ENCODE data around the gene VEPH1. TPM values are rescaled to one million over a fixed set of nuclear protein-coding genes. Genes with fewer than 3 reads are reported as not detected.

The VEPH1 gene
- total RNA-seq, 2 donors from 2014 or later: 11.8 to 17.1 TPM

GRCh38 chr3:157544501-157545130 is 41.4 kb upstream of the VEPH1 start:
- no peak for DNase-seq
- Histone ChIP-seq H3K36me3 (ENCODE audit: control insufficient read depth, insufficient read depth, low read length) (no peaks in the 10 kb centered on the region), H3K27me3 (ENCODE audit: control insufficient read depth, insufficient read depth, low read length, poor library complexity, severe bottlenecking) (no peaks in the 10 kb centered on the region), H3K9ac (ENCODE audit: extremely low read depth, low read length, poor library complexity, severe bottlenecking) (no peak overlapping the region), H3K27ac (ENCODE audit: low read depth, low read length) (no peak overlapping the region), H3K9me3 (ENCODE audit: control insufficient read depth, low read length) (peaks cover 12% of the 10 kb centered on the region), H3K4me3 (ENCODE audit: low read length) (no peak overlapping the region), H3K4me1 (ENCODE audit: control insufficient read depth, insufficient read depth, low read length) (no peaks in the 10 kb centered on the region)
- Mint-ChIP-seq H3K36me3 (ENCODE audit: low read depth) (no peaks in the 10 kb centered on the region), H3K4me3 (no peak overlapping the region), H3K27ac (no peak overlapping the region), H3K9me3 (peaks cover 12% of the 10 kb centered on the region), H3K4me1 (no peaks in the 10 kb centered on the region), H3K27me3 (ENCODE audit: insufficient read depth) (peaks cover 24% of the 10 kb centered on the region)
- no peak for TF ChIP-seq CTCF (conservative IDR thresholded peaks at IDR 0.05)
- 91% methylated on average over 2 to 4 of the region's 4 CpGs for WGBS, 2 experiments (ENCODE audit: insufficient coverage in 1 of 2, insufficient read length in 1 of 2)

- TF ChIP-seq CTCF (conservative IDR thresholded peaks at IDR 0.05): no peak
- Histone ChIP-seq H3K4me1 (ENCODE audit: control insufficient read depth, insufficient read depth, low read length) (no peaks in the 10 kb centered on the region), H3K9me3 (ENCODE audit: control insufficient read depth, low read length) (peaks cover 12% of the 10 kb centered on the region), H3K36me3 (ENCODE audit: control insufficient read depth, insufficient read depth, low read length) (no peaks in the 10 kb centered on the region), H3K27ac (ENCODE audit: low read depth, low read length) (no peak overlapping the region), H3K27me3 (ENCODE audit: control insufficient read depth, insufficient read depth, low read length, poor library complexity, severe bottlenecking) (no peaks in the 10 kb centered on the region), H3K9ac (ENCODE audit: extremely low read depth, low read length, poor library complexity, severe bottlenecking) (no peak overlapping the region), H3K4me3 (ENCODE audit: low read length) (no peak overlapping the region)
- Mint-ChIP-seq H3K36me3 (ENCODE audit: low read depth) (no peaks in the 10 kb centered on the region), H3K27ac (no peak overlapping the region), H3K4me1 (no peaks in the 10 kb centered on the region), H3K9me3 (peaks cover 12% of the 10 kb centered on the region), H3K27me3 (ENCODE audit: insufficient read depth) (peaks cover 27% of the 10 kb centered on the region), H3K4me3 (peak overlapping the region; percentile 70)
- DNase-seq: no peak
- 92 to 94% methylated on average over 10 to 13 of the region's 13 CpGs for WGBS, 2 experiments (ENCODE audit: insufficient coverage in 1 of 2, insufficient read length in 1 of 2)
Measured at GRCh38 chr3:157543501-157544035, 40.4 kb upstream of the VEPH1 start.

- Mint-ChIP-seq H3K9me3 (peaks cover 12% of the 10 kb centered on the region), H3K27me3 (ENCODE audit: insufficient read depth) (peaks cover 27% of the 10 kb centered on the region), H3K27ac (no peak overlapping the region), H3K36me3 (ENCODE audit: low read depth) (no peaks in the 10 kb centered on the region), H3K4me1 (no peaks in the 10 kb centered on the region), H3K4me3 (peak overlapping the region; percentile 70)
- no peaks in the 10 kb centered on the region for H3K36me3 ChIP-seq (ENCODE audit: control insufficient read depth, insufficient read depth, low read length)
- H3K4me1 ChIP-seq (ENCODE audit: control insufficient read depth, insufficient read depth, low read length): no peaks in the 10 kb centered on the region
- no peak overlapping the region for H3K27ac ChIP-seq (ENCODE audit: low read depth, low read length)
- 54 to 64% methylated on average over 16 to 50 of the region's 50 CpGs for WGBS, 2 experiments (ENCODE audit: insufficient coverage in 1 of 2, insufficient read length in 1 of 2)
- H3K27me3 ChIP-seq (ENCODE audit: control insufficient read depth, insufficient read depth, low read length, poor library complexity, severe bottlenecking): no peaks in the 10 kb centered on the region
- peak; percentile 89 for DNase-seq
- H3K9ac ChIP-seq (ENCODE audit: extremely low read depth, low read length, poor library complexity, severe bottlenecking): no peak overlapping the region
- no peak overlapping the region for H3K4me3 ChIP-seq (ENCODE audit: low read length)
- TF ChIP-seq CTCF (conservative IDR thresholded peaks at IDR 0.05): peak; percentile 71
- H3K9me3 ChIP-seq (ENCODE audit: control insufficient read depth, low read length): peaks cover 18% of the 10 kb centered on the region
Measured at GRCh38 chr3:157542711-157543500, 39.7 kb upstream of the VEPH1 start.
